Activated T-cell treated with anti-CD3 and anti-CD28 coated beads, Interleukin-2, amount 50 U/mL, for 72 hours (primary cell): ENCODE data around the gene COLEC12. TPM values are rescaled to one million over a fixed set of nuclear protein-coding genes. Genes with fewer than 3 reads are reported as not detected.
A peak's percentile ranks its signal among the peaks of the same experiment; 100 is the strongest.

Experiments
- ATAC-seq, 2 donors: fragments of 150-1000 bp; cut with Tn5 transposase; replicated peaks in 1 of 2; 2 replicates each; pipeline ENCODE4 v1.10.0; 2021; ENCODE audit warnings: moderate library complexity in 2 of 2, mild to moderate bottlenecking in 1 of 2
- DNase-seq, 2 donors: peaks; one replicate each; pipeline ENCODE4 v3.0.0; 2021 to 2022; ENCODE audit warnings: mixed read lengths in 1 of 2
- H3K27ac Mint-ChIP-seq: one replicate; pipeline ENCODE4 v1.8.0; 2022; ENCODE audit warnings: mild to moderate bottlenecking, moderate library complexity, mixed read lengths
- H3K27me3 Mint-ChIP-seq: one replicate; pipeline ENCODE4 v1.8.0; 2022; ENCODE audit warnings: low read depth, mixed read lengths
- H3K36me3 Mint-ChIP-seq, 2 donors: one replicate each; pipeline ENCODE4 v1.8.0; 2022; ENCODE audit warnings: mixed read lengths in 2 of 2, mild to moderate bottlenecking in 1 of 2; ENCODE audit not compliant: insufficient read depth in 2 of 2
- H3K4me1 Mint-ChIP-seq: one replicate; pipeline ENCODE4 v1.8.0; 2022; ENCODE audit warnings: low read depth, mixed read lengths
- H3K4me3 Mint-ChIP-seq, 2 donors: one replicate each; pipeline ENCODE4 v1.8.0; 2022; ENCODE audit warnings: mild to moderate bottlenecking in 2 of 2, mixed read lengths in 2 of 2, moderate library complexity in 2 of 2
- H3K9me3 Mint-ChIP-seq, 2 donors: one replicate each; pipeline ENCODE4 v1.8.0; 2022; ENCODE audit warnings: mixed read lengths in 2 of 2
- total RNA-seq, 2 donors: library from RNA; stranded (reverse); gene quantifications; one replicate each; pipeline ENCODE4 v1.2.3, GENCODE V29; 2022

The COLEC12 gene
- total RNA-seq, 2 donors from 2014 or later: 0.05 TPM; not detected in 1

DNA sequence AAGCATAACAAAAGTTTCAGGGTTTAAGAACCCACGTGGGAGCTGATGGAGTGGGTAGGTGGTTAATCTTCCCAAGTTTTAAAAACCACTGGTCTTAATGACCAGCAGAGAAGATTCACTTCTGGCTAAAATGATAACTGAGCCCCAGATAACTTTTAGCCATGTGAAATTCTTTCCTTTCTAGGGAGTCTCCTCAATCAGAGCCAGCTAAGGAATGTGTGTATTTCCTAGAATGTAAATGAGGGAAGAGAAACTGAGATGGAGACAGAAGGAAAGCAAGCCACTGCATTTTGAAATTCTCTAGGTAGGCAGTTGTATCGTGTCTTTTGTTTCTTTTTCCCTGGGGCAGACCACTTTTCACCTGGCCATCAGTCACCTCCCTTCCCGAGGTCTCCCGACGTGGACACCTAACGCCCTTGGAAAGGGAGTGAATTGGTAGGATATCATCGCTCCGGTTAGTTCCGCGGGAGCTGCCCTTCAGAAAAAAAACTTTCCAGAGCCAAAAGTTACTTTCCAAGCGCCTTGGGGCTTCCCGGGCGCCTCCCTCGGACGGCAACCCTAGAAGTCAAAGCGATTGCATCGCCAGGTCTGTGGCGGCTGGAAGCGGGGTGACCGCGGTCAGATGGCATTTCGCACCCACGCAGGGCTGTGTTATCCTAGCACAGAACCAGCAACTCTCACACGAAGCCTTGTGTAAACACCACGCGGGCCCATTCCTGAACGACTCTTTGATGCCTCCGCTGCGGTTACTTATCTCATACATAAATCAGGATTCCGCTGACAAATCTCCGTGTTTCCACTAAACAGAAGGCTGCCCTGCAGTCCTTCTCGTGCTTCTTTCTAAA, 1.3 kb downstream of the COLEC12 start:
- Mint-ChIP-seq H3K27ac (no peak overlapping the region), H3K4me1 (peaks cover 5% of the 10 kb centered on the region), H3K9me3 (no peaks in the 10 kb centered on the region), H3K27me3 (peaks cover 40% of the 10 kb centered on the region), H3K36me3 (no peaks in the 10 kb centered on the region), H3K4me3 (peak overlapping the region; percentile 39 to 43)
- no peak for DNase-seq
- ATAC-seq: no peak

DNA sequence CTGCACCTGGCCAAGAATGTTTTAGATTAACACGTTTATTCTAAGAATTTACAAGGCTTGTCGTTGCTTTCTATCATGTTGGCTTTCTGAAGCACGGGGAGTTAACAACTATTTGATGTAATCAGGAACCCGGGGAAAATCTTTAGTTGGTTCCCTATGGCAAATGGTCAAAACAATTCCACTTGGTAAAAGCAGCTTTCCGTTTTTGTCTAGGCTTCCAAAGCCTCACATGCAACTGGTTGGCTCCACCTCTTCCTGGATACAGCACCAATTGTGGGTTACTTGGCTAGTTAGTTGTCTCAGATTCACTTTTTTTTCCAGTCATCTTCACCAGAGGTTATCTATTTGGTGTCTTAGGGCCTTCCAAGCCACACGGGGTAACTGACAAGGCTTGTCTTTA, 2.8 kb downstream of the COLEC12 start:
- no peaks in the 10 kb centered on the region for H3K9me3 Mint-ChIP-seq
- no peak overlapping the region for H3K4me3 Mint-ChIP-seq
- peaks cover 5% of the 10 kb centered on the region for H3K4me1 Mint-ChIP-seq
- no peak for DNase-seq
- no peak overlapping the region for H3K27ac Mint-ChIP-seq
- H3K36me3 Mint-ChIP-seq: no peaks in the 10 kb centered on the region
- ATAC-seq: no peak
- H3K27me3 Mint-ChIP-seq: peaks cover 36% of the 10 kb centered on the region

DNA sequence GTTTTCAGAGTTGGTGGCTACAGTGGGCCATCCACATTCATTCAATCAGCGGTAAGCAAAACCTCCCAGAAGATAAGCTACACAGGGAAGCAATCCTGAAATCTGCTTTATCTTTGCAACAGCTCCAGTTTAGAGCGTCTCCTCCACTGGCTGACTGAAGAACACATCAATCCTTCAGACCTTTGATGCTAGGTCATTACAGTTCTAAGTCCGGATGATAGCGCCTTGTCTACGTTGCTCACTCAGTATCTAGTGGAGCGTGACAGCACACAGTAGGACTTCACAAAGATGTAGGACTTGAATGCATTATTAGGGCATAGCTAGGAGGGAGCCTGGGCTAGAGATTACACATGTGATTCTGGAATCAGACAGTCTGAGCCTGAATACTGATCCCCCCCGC, 5.0 kb downstream of the COLEC12 start:
- Mint-ChIP-seq H3K4me1 (peaks cover 5% of the 10 kb centered on the region), H3K36me3 (no peaks in the 10 kb centered on the region), H3K9me3 (no peaks in the 10 kb centered on the region), H3K27ac (no peak overlapping the region), H3K4me3 (no peak overlapping the region), H3K27me3 (peaks cover 26% of the 10 kb centered on the region)
- ATAC-seq (no peak), DNase-seq (no peak)

DNA sequence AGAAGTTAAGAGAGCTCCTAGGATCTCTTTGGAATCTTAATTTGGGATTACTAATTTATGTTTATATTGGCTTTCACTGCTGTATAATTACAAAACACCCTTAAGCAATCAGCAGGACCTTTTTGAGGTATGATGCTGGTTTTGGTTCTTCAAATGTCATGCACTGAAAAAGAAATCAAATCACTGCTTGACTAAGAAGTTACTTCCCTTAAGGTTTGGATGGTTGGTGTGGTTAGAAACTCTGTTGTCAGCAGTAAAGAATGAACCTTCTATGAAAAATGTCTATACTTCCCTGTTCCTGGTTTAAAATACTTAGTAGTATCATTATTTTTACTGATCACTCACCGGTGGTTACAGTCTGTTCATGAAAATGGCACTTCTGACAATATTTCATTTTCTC, 5.5 kb downstream of the COLEC12 start:
- H3K9me3 Mint-ChIP-seq: no peaks in the 10 kb centered on the region
- ATAC-seq (no peak), DNase-seq (no peak)
- peaks cover 26% of the 10 kb centered on the region for H3K27me3 Mint-ChIP-seq
- no peak overlapping the region for H3K4me3 Mint-ChIP-seq
- H3K36me3 Mint-ChIP-seq: no peaks in the 10 kb centered on the region
- H3K27ac Mint-ChIP-seq: no peak overlapping the region
- peaks cover 5% of the 10 kb centered on the region for H3K4me1 Mint-ChIP-seq

DNA sequence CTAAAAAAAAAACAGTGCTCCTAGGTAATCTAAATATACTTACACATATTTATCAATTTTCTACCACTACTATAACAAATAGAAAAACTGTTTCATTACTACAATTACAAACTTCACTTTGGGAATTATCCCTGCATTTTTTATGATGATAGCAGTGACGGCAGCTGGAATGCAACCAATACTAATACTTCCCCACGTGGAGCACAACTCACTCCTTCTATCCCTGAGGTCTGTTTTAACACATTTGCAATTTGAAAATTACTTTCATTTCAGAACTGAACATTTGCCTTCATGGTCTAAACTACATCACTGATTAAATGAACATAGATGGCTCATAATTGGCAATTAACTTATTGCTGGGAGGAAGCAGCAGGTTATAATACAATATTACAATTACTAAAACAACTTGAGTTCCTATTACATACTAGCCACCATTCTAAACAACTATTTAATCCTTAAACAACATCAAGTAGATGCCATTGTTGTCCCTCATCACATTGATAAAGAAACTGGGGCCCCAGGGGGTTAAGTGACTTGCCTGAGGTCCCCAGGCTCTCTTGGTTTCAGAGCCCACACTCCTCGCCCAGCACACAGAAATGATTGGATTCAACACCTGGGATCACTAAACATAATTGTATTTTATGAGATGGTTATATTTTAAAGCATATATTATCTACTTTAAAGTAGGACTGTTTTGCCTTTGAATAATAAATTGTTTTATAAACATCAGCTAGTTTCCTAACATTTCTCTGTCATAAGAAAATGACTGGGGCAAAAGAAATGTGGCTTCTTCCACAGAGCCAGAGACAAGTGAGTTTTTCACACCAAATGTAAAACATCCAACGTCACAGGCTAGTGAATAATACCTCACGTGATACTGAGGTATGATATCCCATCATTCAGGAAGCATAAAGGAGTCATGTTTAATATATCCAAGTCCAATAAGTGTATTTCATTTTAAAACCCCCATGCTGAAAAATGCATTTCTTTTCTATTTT, 6.2 kb downstream of the COLEC12 start:
- H3K4me1 Mint-ChIP-seq: no peaks in the 10 kb centered on the region
- H3K4me3 Mint-ChIP-seq: no peak overlapping the region
- H3K27ac Mint-ChIP-seq: no peak overlapping the region
- H3K36me3 Mint-ChIP-seq: no peaks in the 10 kb centered on the region
- peaks cover 19% of the 10 kb centered on the region for H3K27me3 Mint-ChIP-seq
- H3K9me3 Mint-ChIP-seq: no peaks in the 10 kb centered on the region
- DNase-seq: no peak
- ATAC-seq: no peak

DNA sequence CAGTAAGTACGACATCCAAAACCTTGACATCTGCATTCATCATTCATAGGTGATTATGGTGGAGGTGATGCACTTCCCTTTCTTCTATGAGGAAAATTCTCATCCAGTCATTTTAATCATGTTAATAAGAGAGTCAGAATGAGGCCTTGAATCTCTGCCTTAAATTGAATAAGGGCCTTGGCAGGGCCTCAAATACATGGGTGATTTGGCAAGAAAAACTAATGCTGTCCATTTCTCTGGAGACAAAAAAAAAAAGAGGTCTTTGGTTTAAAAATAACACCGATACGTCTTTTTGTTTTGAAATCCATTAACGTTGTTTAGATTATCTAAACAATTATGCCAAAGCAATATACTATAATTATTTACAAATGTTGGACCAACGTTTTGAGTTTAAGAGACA, 8.1 kb downstream of the COLEC12 start:
- Mint-ChIP-seq H3K27me3 (peaks cover 12% of the 10 kb centered on the region), H3K36me3 (no peaks in the 10 kb centered on the region), H3K4me1 (no peaks in the 10 kb centered on the region), H3K27ac (no peak overlapping the region), H3K9me3 (no peaks in the 10 kb centered on the region), H3K4me3 (no peak overlapping the region)
- DNase-seq (no peak), ATAC-seq (no peak)

DNA sequence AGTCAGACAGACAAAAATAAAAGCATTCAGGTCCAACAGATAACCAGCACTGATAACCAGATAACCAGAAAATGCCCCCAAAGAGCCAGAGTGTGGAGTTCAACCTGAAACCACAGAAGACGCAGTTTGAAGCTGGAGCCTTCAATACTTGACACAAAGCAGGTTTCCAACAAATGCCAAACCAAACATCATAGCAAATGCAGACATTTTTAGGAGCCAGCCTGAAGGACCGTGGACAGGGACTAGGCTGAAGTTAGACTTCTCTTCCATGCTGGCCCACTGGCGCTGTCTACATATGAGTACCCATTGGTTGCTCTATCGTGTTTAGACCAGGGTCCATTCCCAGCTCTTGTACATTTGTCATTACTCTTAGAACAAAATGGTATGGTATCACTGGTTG, 9.9 kb downstream of the COLEC12 start:
- Mint-ChIP-seq H3K27me3 (peaks cover 21% of the 10 kb centered on the region), H3K27ac (no peak overlapping the region), H3K4me1 (no peaks in the 10 kb centered on the region), H3K4me3 (no peak overlapping the region), H3K9me3 (peaks cover 2 to 3% of the 10 kb centered on the region in 2 donors), H3K36me3 (peaks cover 3% of the 10 kb centered on the region in 2 donors)
- no peak for ATAC-seq
- no peak for DNase-seq

DNA sequence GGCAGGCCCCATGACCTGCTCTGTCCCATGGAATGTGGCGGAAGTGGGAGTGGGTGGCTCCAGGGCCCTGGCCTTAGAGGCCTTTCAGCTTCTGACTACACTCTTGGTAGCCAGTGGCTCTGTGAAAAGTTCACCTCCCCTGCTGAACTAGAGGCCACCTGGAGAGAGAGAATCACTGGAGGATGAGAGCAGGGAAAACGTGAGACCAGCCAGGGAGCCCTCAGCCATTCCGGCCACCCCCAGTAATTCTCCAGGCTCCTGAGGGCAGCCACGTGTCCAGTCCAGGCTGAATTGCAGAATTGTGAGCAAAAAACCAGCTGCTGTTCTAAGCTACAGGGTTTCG, 10.5 kb downstream of the COLEC12 start:
- Mint-ChIP-seq H3K36me3 (peaks cover 3% of the 10 kb centered on the region in 2 donors), H3K4me3 (no peak overlapping the region), H3K4me1 (no peaks in the 10 kb centered on the region), H3K9me3 (peaks cover 2 to 3% of the 10 kb centered on the region in 2 donors), H3K27me3 (peaks cover 21% of the 10 kb centered on the region), H3K27ac (no peak overlapping the region)
- DNase-seq (no peak), ATAC-seq (no peak)

DNA sequence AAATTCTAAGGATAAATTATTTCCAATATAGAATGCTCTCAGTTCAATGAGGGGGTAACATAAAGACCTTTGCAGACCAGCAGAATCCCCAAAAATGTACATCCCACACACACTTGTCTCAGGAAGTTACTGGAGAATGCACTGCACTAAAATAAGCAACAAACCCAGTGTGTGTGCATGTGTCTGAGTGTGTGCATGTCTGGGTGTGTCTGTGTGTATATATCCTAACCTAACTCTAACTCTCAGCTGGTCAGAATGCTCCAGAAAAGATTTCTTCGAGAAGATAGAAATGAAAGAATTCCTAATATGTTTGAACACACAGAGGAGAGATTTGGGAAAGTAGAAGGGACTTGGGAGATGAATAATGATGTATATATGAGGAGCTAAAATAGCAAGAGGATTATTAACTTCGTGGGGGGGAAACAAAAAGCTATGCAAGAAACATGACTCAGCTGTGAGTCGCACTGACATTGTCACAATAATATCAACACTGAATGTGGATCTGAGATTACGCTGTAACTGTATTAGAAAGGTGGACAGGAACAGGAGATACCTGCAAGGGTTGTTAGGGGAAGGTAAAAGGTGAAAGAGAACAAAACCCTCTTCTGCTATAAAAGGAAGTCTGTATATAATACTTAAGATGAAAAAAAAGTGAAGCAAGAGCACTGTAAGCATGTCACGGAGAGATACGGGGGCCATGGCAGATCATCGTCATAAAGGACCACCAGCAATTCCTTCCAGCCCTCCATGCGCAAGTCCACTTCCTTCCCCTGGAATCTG, 11.1 kb downstream of the COLEC12 start:
- Mint-ChIP-seq H3K4me3 (no peak overlapping the region), H3K4me1 (no peaks in the 10 kb centered on the region), H3K27ac (no peak overlapping the region), H3K27me3 (peaks cover 21% of the 10 kb centered on the region), H3K36me3 (peaks cover 3% of the 10 kb centered on the region in 2 donors), H3K9me3 (peaks cover 2 to 3% of the 10 kb centered on the region in 2 donors)
- DNase-seq: no peak
- ATAC-seq: no peak

DNA sequence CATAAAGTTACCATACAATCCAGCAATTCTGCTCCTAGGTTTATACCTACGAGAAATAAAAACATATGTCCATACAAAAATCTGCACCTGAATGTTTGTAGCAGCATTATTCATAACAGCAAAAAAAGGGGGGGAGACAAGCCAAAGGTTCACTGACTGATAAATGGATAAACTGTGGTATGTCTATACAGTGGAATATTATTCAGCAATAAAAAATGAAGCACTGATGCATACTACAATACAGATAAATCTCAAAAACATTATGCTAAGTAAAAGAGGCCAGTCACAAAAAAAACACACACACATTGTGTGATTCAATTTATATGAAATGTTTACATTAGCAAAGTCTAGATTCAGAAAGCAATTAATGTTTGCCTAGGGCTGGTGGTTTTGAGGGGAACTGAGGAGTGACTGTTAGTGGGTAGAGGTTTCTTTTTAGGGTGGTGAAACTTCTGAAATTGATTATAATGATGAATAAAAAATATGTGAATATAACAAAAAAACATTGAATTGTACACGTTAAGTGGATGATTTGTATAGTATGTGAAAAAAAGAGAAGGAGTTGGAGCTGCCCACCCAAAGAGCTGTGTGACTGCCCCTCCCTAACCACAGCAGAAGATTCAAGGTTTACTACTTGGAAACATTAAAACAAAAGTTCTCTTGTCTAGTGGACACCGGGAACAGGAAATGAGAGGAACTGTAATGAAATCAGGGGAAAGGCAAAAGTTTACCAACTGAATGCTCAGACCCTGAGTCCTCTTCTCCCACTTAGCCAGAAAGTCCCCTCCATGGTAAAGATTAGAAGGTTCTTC, 13.4 kb downstream of the COLEC12 start:
- H3K4me3 Mint-ChIP-seq: no peak overlapping the region
- peaks cover 30% of the 10 kb centered on the region for H3K27me3 Mint-ChIP-seq
- no peaks in the 10 kb centered on the region for H3K4me1 Mint-ChIP-seq
- no peak for DNase-seq
- no peak overlapping the region for H3K27ac Mint-ChIP-seq
- H3K9me3 Mint-ChIP-seq: peaks cover 2 to 3% of the 10 kb centered on the region in 2 donors
- ATAC-seq: no peak
- H3K36me3 Mint-ChIP-seq: peaks cover 3% of the 10 kb centered on the region in 2 donors

DNA sequence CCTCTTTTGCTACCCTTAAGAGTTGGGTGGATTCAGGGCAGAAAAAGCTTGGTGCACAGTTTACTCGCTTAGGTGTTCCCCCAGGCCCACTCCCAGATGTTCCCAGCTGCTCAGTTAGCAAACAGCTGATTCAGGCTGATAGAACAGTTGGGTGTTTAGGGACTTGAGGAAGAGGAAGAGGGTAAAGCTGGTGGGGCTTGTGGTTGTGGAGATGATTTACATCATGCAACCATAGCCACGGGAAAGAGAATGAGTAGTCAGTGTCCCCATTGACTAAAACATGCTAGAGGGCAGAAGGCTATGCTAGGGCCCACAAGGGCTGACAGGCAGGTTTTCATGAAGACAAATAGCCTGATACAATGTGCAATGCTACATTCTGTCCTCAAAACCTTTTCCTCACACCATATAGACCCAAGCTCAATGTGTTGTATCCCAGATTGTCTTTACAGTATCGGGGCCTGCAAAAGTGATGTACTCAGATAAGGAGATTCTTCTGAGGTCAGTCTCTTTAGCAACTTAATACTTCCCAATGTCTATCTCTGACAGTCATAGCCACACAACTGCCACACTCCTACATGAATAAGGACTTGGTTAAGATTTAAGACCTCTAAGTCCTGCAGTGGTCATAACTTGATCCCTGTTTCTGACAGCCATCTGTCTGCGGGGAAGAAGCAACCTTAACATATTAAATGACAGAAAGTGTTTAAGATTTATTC, 15.6 kb downstream of the COLEC12 start:
- Mint-ChIP-seq H3K27ac (no peak overlapping the region), H3K4me1 (no peaks in the 10 kb centered on the region), H3K9me3 (peaks cover 2 to 3% of the 10 kb centered on the region in 2 donors), H3K4me3 (no peak overlapping the region), H3K36me3 (peaks cover 3% of the 10 kb centered on the region in 2 donors), H3K27me3 (peaks cover 44% of the 10 kb centered on the region)
- no peak for DNase-seq
- ATAC-seq: no peak

DNA sequence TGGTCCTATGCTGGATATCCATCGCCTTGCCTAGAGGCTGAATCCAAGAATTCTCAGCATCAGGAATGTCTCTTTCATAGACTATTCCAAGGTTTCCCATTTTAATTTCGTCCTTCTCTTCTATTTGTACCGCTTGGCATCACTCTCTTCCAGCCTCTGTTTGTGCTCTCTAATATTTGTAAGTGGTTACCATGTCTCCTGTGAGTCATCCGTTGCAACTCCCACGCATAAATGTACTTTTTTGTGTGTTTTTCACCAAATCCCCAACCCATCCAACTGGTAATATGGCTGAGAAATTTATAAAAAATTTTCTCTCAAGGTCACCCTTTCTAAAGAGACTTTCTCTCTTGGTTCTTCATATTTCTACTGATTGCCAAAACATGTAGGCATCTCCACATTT, 21.8 kb downstream of the COLEC12 start:
- Mint-ChIP-seq H3K4me3 (no peak overlapping the region), H3K4me1 (peaks cover 5% of the 10 kb centered on the region), H3K27ac (no peak overlapping the region), H3K9me3 (no peaks in the 10 kb centered on the region), H3K27me3 (peaks cover 16% of the 10 kb centered on the region), H3K36me3 (no peaks in the 10 kb centered on the region)
- ATAC-seq: no peak
- DNase-seq: no peak
